Posterior vena cava (tissue), 2 donors: ENCODE data around the gene PPM1L. TPM values are rescaled to one million over a fixed set of nuclear protein-coding genes. Genes with fewer than 3 reads are reported as not detected.
"Not testable (repeated sequence)": the region's sequence is repeated elsewhere in the genome, so short reads cannot be mapped to it uniquely, and the experiment has no call there.

Experiments
- DNase-seq: peaks from one replicate; pipeline ENCODE4 v3.0.0-alpha.2; 2020; ENCODE audit warnings: low spot score
- intact Hi-C, 2 donors: fragments of 100-400 bp; cut with DNase I; formaldehyde crosslinking; loops; one replicate each; pipeline versions ENCODE4 v1.14.1 to v1.14.2; 2022 to 2023
- long read RNA-seq, 2 donors: library from polyadenylated mRNA; unstranded; transcript quantifications; one replicate each; pipeline ENCODE4 v2.0.0, GENCODE V29; 2020 to 2021
- total RNA-seq, 2 donors: library from RNA; stranded (reverse); fragmentation: NEBNext Ultra II Directional; extraction: Animal tissue kit (Norgen Biotek cat#: 25700); gene quantifications; one replicate each; pipeline ENCODE4 v1.2.1, GENCODE V29; 2021
- donor health status: DM: yes; HTN: yes; CAD: no.
- donor health status: DM: yes; HTN: yes; CAD: no.

The PPM1L gene
- total RNA-seq, result 10 to 100 TPM; 12.3 to 13.0 TPM
- long read RNA-seq, donor 1, partial matches to known transcripts, result 0 of 4 reads
- long read RNA-seq, donor 1, other reads (novel, unspliced or antisense), result 4 of 4 reads
- long read RNA-seq, donor 2, partial matches to known transcripts, result 0 of 3 reads
- long read RNA-seq, donor 2, other reads (novel, unspliced or antisense), result 3 of 3 reads

- intact Hi-C loops, result loop anchor here in 1 of 2 donors (10.0 kb wide), 1 partner anchor 49 kb away; no protein-coding TSS in a partner anchor
- DNase-seq, result peak; percentile 91
Measured at GRCh38 chr3:160755776-160756304, at the start of gene PPM1L. Gene PPM1L (plus strand): TSS chr3:160756231.

GRCh38 chr3:160707187-160707794, 48.7 kb upstream of the PPM1L start:
- DNase-seq, result no peak
- intact Hi-C loops, result loop anchor here in 1 of 2 donors (10.0 kb wide), 1 partner anchor 228 kb away; no protein-coding TSS in a partner anchor

GRCh38 chr3:160709477-160710182, 46.4 kb upstream of the PPM1L start:
- intact Hi-C loops, result loop anchor here in 1 of 2 donors (10.0 kb wide), 1 partner anchor 225 kb away; no protein-coding TSS in a partner anchor
- no peak for DNase-seq

- DNase-seq, intact Hi-C loops: not testable (repeated sequence)
Measured at GRCh38 chr3:160713144-160713543, 42.9 kb upstream of the PPM1L start.

- intact Hi-C loops, result no loop called here
- DNase-seq, result no peak
Measured at GRCh38 chr3:160719710-160720109, 36.3 kb upstream of the PPM1L start.

- no peak for DNase-seq
- intact Hi-C loops, result no loop called here
Measured at GRCh38 chr3:160720123-160720746, 35.8 kb upstream of the PPM1L start.

- intact Hi-C loops, result no loop called here
- DNase-seq, result no peak
Measured at GRCh38 chr3:160722331-160722730, 33.7 kb upstream of the PPM1L start.

- intact Hi-C loops, result no loop called here
- DNase-seq, result no peak
Measured at GRCh38 chr3:160725338-160725737, 30.7 kb upstream of the PPM1L start.

- intact Hi-C loops, result no loop called here
- no peak for DNase-seq
Measured at GRCh38 chr3:160735826-160736225, 20.2 kb upstream of the PPM1L start.

- no peak for DNase-seq
- intact Hi-C loops, result no loop called here
Measured at GRCh38 chr3:160738048-160738447, 18.0 kb upstream of the PPM1L start.

GRCh38 chr3:160739079-160739478, 17.0 kb upstream of the PPM1L start:
- DNase-seq, result no peak
- intact Hi-C loops, result no loop called here

GRCh38 chr3:160746976-160747375, 9.1 kb upstream of the PPM1L start:
- no peak for DNase-seq
- intact Hi-C loops, result no loop called here

GRCh38 chr3:160747422-160747821, 8.6 kb upstream of the PPM1L start:
- intact Hi-C loops, result no loop called here
- no peak for DNase-seq

GRCh38 chr3:160748231-160748630, 7.8 kb upstream of the PPM1L start:
- no peak for DNase-seq
- intact Hi-C loops, result no loop called here

GRCh38 chr3:160748787-160749186, 7.2 kb upstream of the PPM1L start:
- intact Hi-C loops, result no loop called here
- DNase-seq, result no peak

GRCh38 chr3:160753953-160754352, 2.1 kb upstream of the PPM1L start:
- DNase-seq, result no peak
- intact Hi-C loops, result loop anchor here in 1 of 2 donors (10.0 kb wide), 1 partner anchor 51 kb away; no protein-coding TSS in a partner anchor

- peak; percentile 80 for DNase-seq
- intact Hi-C loops, result loop anchor here in 1 of 2 donors (10.0 kb wide), 1 partner anchor 50 kb away; no protein-coding TSS in a partner anchor
Measured at GRCh38 chr3:160754371-160754854, 1.6 kb upstream of the PPM1L start.

GRCh38 chr3:160754855-160755747, 930 bp upstream of the PPM1L start:
- peak; percentile 97 for DNase-seq
- intact Hi-C loops, result loop anchor here in 1 of 2 donors (10.0 kb wide), 1 partner anchor 50 kb away; no protein-coding TSS in a partner anchor
